Measurements from ENCODE around the gene REP15.

Gene REP15

GRCh38 chr12:27680619-27681018 is 15.6 kb upstream of the REP15 start:
- no peak for TF ChIP-seq CTCF (IDR thresholded peaks at IDR 0.05; ENCODE audit: control insufficient read depth, extremely low read depth, insufficient read depth)
- no peak overlapping the region for H3K4me3 ChIP-seq (ENCODE audit: low read depth, low read length)
- no peak for DNase-seq (ENCODE audit: low read depth)

GRCh38 chr12:27682534-27682933 is 13.7 kb upstream of the REP15 start:
- no peak for DNase-seq (ENCODE audit: low read depth)

GRCh38 chr12:27685274-27685673 is 11.0 kb upstream of the REP15 start:
- TF ChIP-seq CTCF (IDR thresholded peaks at IDR 0.05; ENCODE audit: control insufficient read depth, extremely low read depth, insufficient read depth), result no peak
- no peak overlapping the region for H3K4me3 ChIP-seq (ENCODE audit: low read depth, low read length)
- no peak for DNase-seq (ENCODE audit: low read depth)

More at GRCh38 chr12:27682534-27682933, 13.7 kb upstream of the REP15 start:
- TF ChIP-seq CTCF (IDR thresholded peaks at IDR 0.05; ENCODE audit: control insufficient read depth, extremely low read depth, insufficient read depth), result no peak
- H3K4me3 ChIP-seq (ENCODE audit: low read depth, low read length), result no peak overlapping the region

- DNase-seq (ENCODE audit: low read depth), result no peak
- H3K4me3 ChIP-seq (ENCODE audit: low read depth, low read length), result no peak overlapping the region
- no peak for TF ChIP-seq CTCF (IDR thresholded peaks at IDR 0.05; ENCODE audit: control insufficient read depth, extremely low read depth, insufficient read depth)
Observed at GRCh38 chr12:27686147-27686546, 10.1 kb upstream of the REP15 start.

GRCh38 chr12:27688671-27689070 is 7.6 kb upstream of the REP15 start:
- DNase-seq (ENCODE audit: low read depth), result no peak
- TF ChIP-seq CTCF (IDR thresholded peaks at IDR 0.05; ENCODE audit: control insufficient read depth, extremely low read depth, insufficient read depth), result no peak
- H3K4me3 ChIP-seq (ENCODE audit: low read depth, low read length), result no peak overlapping the region

DNA sequence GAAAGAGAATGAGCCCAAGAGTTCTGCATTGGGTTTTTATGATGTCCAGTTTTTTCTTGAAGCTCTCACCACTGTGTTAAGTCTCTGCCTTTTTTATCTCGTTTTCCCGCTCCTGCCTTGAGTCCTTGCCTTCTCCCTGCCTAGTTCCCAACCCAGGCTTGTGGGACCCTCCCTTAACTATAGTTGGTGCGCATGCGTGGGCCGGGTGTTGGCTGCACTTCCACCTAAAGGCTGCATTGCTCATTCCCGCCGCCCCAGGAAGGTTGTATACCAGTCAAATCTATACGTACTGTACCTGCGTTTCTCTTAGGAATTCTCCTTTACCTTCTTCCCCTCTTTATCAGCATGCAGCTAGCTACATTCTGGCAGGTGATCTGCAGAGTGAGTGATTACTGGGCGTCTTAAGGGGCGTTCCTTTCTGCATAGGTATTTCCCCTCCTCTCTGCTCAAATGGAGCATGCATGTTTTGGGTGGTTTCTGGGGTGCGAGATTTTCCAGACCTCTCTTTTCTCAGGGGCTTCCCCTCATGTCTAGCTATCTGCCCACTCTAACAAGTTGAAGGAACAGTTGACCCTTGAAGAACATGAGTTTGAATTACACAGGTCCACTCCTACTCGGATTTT is 6.6 kb upstream of the REP15 start:
- no peak for DNase-seq (ENCODE audit: low read depth)
- H3K4me3 ChIP-seq (ENCODE audit: low read depth, low read length), result no peak overlapping the region
- no peak for TF ChIP-seq CTCF (IDR thresholded peaks at IDR 0.05; ENCODE audit: control insufficient read depth, extremely low read depth, insufficient read depth)

GRCh38 chr12:27693403-27693802 is 2.8 kb upstream of the REP15 start:
- DNase-seq (ENCODE audit: low read depth), result no peak
- H3K4me3 ChIP-seq (ENCODE audit: low read depth, low read length), result no peak overlapping the region
- no peak for TF ChIP-seq CTCF (IDR thresholded peaks at IDR 0.05; ENCODE audit: control insufficient read depth, extremely low read depth, insufficient read depth)

Data from LNCaP clone FGC (cell line).